Activated CD4-positive, alpha-beta memory T cell treated with anti-CD3 and anti-CD28 coated beads for 36 hours (primary cell): ENCODE results near the gene CCNB1. TPM values are rescaled to one million over a fixed set of nuclear protein-coding genes. Genes with fewer than 3 reads are reported as not detected.
"Not testable (repeated sequence)": the region's sequence is repeated elsewhere in the genome, so short reads cannot be mapped to it uniquely, and the experiment has no call there.

ENCODE experiments used
- CTCF ChIA-PET: fragments of 350-600 bp; sonication (Branson Sonifier 250); formaldehyde crosslinking; loops from one replicate; lab custom pipeline; 2021; ENCODE audit warnings: antibody characterized with exemption, inconsistent platforms; lab: Charles Lee
- POLR2A ChIA-PET: fragments of 350-600 bp; sonication (Branson Sonifier 250); formaldehyde crosslinking; loops from one replicate; lab custom pipeline; 2021; ENCODE audit warnings: antibody characterized with exemption; lab: Charles Lee
- DNase-seq: peaks from one replicate; pipeline ENCODE4 v3.0.0-alpha.2; 2020
- H3K27ac Mint-ChIP-seq: one replicate; pipeline ENCODE4 v1.8.0; 2021; ENCODE audit warnings: mixed read lengths
- H3K27me3 Mint-ChIP-seq: one replicate; pipeline ENCODE4 v1.8.0; 2021; ENCODE audit warnings: mixed read lengths
- H3K36me3 Mint-ChIP-seq: one replicate; pipeline ENCODE4 v1.8.0; 2021; ENCODE audit warnings: mixed read lengths
- H3K4me1 Mint-ChIP-seq: one replicate; pipeline ENCODE4 v1.8.0; 2021; ENCODE audit warnings: low read depth, mixed read lengths
- H3K4me3 Mint-ChIP-seq: one replicate; pipeline ENCODE4 v1.8.0; 2021; ENCODE audit warnings: mild to moderate bottlenecking, mixed read lengths
- H3K9me3 Mint-ChIP-seq: one replicate; pipeline ENCODE4 v1.8.0; 2021; ENCODE audit warnings: mixed read lengths
- intact Hi-C: fragments of 100-400 bp; cut with micrococcal nuclease; formaldehyde crosslinking; loops from one replicate; pipeline ENCODE4 v1.15.1; 2023
- total RNA-seq, 2 experiments: library from RNA; stranded (reverse); gene quantifications; one replicate each; pipeline ENCODE4 v1.2.3, GENCODE V29; 2021

CCNB1 gene
- total RNA-seq, 2 experiments from 2014 or later: 178 to 189 TPM

DNA sequence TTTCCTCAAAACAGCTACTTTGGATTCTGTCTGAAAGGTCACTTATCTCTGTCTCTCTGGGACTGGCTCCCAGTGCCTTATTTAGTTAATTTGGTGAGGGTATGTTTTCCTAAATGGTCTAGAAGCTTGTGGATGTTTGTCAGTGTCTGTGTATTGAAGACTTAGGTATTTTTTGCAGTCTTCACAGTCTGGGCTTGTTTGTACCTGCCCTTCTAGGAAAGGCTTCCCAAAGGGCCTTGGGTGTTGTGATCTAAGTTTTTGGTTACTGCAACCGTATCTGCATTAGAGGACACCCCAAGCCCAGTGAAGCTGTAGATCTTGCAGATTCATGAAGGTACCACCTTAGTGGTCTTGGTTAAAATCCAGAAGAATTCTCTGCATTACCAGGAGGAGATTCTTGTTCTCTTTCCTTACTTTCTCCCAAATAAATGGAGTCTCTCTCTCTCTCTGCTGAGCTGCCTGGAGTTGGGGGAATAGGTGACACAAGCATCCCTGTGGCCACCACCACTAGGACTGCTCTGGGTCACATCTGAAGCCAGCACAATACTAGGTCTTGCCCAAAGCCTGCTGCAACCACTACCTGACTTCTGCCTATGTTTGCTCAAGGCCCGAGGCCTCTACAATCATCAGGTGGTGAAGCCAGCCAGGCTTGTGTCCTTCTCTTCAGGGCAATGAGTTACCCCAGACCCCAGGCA is 17.8 kb upstream of the CCNB1 start:
- H3K27me3 Mint-ChIP-seq: no peaks in the 10 kb centered on the region
- ChIA-PET POLR2A (no interaction called here), CTCF (no interaction called here)
- H3K27ac Mint-ChIP-seq: no peak overlapping the region
- H3K36me3 Mint-ChIP-seq: no peaks in the 10 kb centered on the region
- H3K9me3 Mint-ChIP-seq: no peaks in the 10 kb centered on the region
- intact Hi-C loops: no loop called here
- DNase-seq: no peak
- no peak overlapping the region for H3K4me3 Mint-ChIP-seq
- H3K4me1 Mint-ChIP-seq: no peaks in the 10 kb centered on the region

- Mint-ChIP-seq H3K36me3 (no peaks in the 10 kb centered on the region), H3K27ac (no peak overlapping the region), H3K9me3 (no peaks in the 10 kb centered on the region), H3K4me1 (no peaks in the 10 kb centered on the region), H3K4me3 (no peak overlapping the region), H3K27me3 (no peaks in the 10 kb centered on the region)
- ChIA-PET CTCF (no interaction called here), POLR2A (no interaction called here)
- intact Hi-C loops: no loop called here
- no peak for DNase-seq
Observed at GRCh38 chr5:69149676-69150010, 17.3 kb upstream of the CCNB1 start.

- CTCF ChIA-PET: interaction anchor here (1.1 kb wide), 1 partner anchor 180 kb away, joined by 3 read pairs; the partner anchor contains the start of gene CCDC125
- no peak for DNase-seq
- H3K27ac Mint-ChIP-seq: no peak overlapping the region
Observed at GRCh38 chr5:69152731-69153130, 14.2 kb upstream of the CCNB1 start.

GRCh38 chr5:69156456-69156855 is 10.5 kb upstream of the CCNB1 start:
- no peaks in the 10 kb centered on the region for H3K27me3 Mint-ChIP-seq
- H3K9me3 Mint-ChIP-seq: no peaks in the 10 kb centered on the region
- no peak for DNase-seq
- no peaks in the 10 kb centered on the region for H3K4me1 Mint-ChIP-seq
- no peaks in the 10 kb centered on the region for H3K36me3 Mint-ChIP-seq
- no peak overlapping the region for H3K27ac Mint-ChIP-seq
- H3K4me3 Mint-ChIP-seq: no peak overlapping the region
- intact Hi-C loops: no loop called here
- ChIA-PET POLR2A (no interaction called here), CTCF (no interaction called here)

More at GRCh38 chr5:69152731-69153130, 14.2 kb upstream of the CCNB1 start:
- intact Hi-C loops: no loop called here
- no peaks in the 10 kb centered on the region for H3K9me3 Mint-ChIP-seq
- POLR2A ChIA-PET: no interaction called here
- H3K27me3 Mint-ChIP-seq: no peaks in the 10 kb centered on the region
- H3K4me3 Mint-ChIP-seq: no peak overlapping the region
- H3K36me3 Mint-ChIP-seq: no peaks in the 10 kb centered on the region
- no peaks in the 10 kb centered on the region for H3K4me1 Mint-ChIP-seq

- H3K4me3 Mint-ChIP-seq: no peak overlapping the region
- H3K27ac Mint-ChIP-seq: no peak overlapping the region
- no peaks in the 10 kb centered on the region for H3K27me3 Mint-ChIP-seq
- no peaks in the 10 kb centered on the region for H3K36me3 Mint-ChIP-seq
- intact Hi-C loops: no loop called here
- ChIA-PET CTCF (no interaction called here), POLR2A (no interaction called here)
- H3K9me3 Mint-ChIP-seq: no peaks in the 10 kb centered on the region
- no peak for DNase-seq
- no peaks in the 10 kb centered on the region for H3K4me1 Mint-ChIP-seq
Observed at GRCh38 chr5:69158039-69158438, 8.9 kb upstream of the CCNB1 start.

DNA sequence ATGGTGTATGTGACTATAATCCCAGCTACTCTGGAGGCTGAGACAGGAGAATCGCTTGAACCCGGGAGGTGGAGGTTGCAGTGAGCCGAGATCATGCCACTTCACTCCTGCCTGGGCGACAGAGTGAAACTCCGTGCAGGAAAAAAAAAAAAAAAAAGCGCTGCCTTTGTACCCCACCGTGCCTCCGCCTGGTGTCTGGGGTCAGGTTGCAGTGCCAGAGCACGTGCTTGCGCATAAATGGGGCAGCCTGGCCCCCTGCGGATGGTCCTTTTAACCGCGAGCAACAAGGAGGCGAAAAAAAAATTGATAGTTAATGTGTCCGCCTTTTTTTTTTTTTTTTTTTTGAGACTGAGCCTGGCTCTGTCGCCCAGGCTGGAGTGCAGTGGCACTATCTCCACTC is 6.3 kb upstream of the CCNB1 start:
- Mint-ChIP-seq H3K4me1 (peaks cover under 1% of the 10 kb centered on the region), H3K36me3 (no peaks in the 10 kb centered on the region), H3K4me3 (no peak overlapping the region), H3K9me3 (no peaks in the 10 kb centered on the region), H3K27ac (no peak overlapping the region), H3K27me3 (no peaks in the 10 kb centered on the region)
- intact Hi-C loops: loop anchor here (10.0 kb wide), 1 partner anchor 116 kb away; no protein-coding TSS in a partner anchor
- ChIA-PET CTCF (no interaction called here), POLR2A (no interaction called here)
- DNase-seq: no peak

DNA sequence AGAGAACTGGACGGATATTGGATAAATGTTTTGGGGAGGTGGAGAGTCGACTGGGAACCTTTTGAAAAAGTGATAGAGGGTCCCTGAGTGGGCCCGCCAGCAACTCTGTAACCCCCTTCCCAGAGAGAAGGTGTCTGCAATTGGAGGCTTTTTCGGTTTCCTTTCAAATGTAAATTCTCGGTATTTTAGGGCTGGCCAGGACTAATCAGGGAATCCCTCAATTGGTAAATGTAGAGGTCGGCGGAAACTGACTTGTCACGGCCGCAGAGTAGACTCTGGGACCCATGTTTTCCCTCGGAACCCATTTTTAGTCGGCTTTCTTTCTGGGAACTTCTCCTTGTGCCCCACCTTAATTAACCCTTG is 524 bp downstream of the CCNB1 start:
- Mint-ChIP-seq H3K9me3 (no peaks in the 10 kb centered on the region), H3K36me3 (peaks cover 30% of the 10 kb centered on the region), H3K4me3 (peak overlapping the region; percentile 92), H3K4me1 (peaks cover 28% of the 10 kb centered on the region), H3K27me3 (no peaks in the 10 kb centered on the region), H3K27ac (peak overlapping the region; percentile 78)
- no peak for DNase-seq
- ChIA-PET POLR2A (interaction anchor here (0.6 to 1.9 kb wide), 3 partner anchors 10 to 74 kb away, joined by 3 to 9 read pairs (median 5); partner anchors contain the start of gene SLC30A5), CTCF (interaction anchor here (2.4 kb wide), 1 partner anchor 74 kb away, joined by 11 read pairs; the partner anchor contains the start of gene SLC30A5)
- intact Hi-C loops: loop anchor here (1.0 to 10.0 kb wide), 5 partner anchors 22 to 202 kb away; partner anchors contain the start of genes AK6, CDK7, CENPH and RAD17

DNA sequence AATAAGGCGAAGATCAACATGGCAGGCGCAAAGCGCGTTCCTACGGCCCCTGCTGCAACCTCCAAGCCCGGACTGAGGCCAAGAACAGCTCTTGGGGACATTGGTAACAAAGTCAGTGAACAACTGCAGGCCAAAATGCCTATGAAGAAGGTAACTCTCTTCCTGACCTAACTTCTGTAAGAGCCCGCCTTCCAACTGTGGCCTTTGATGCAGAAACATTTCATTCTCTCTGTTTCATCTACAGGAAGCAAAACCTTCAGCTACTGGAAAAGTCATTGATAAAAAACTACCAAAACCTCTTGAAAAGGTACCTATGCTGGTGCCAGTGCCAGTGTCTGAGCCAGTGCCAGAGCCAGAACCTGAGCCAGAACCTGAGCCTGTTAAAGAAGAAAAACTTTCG is 979 bp downstream of the CCNB1 start:
- POLR2A ChIA-PET: interaction anchor here (1.5 to 1.9 kb wide), 2 partner anchors 21 to 74 kb away, joined by 6 to 9 read pairs; partner anchors contain the start of genes CENPH and SLC30A5
- H3K4me1 Mint-ChIP-seq: peaks cover 28% of the 10 kb centered on the region
- no peak for DNase-seq
- CTCF ChIA-PET: interaction anchor here (2.4 kb wide), 1 partner anchor 74 kb away, joined by 11 read pairs; the partner anchor contains the start of gene SLC30A5
- H3K9me3 Mint-ChIP-seq: no peaks in the 10 kb centered on the region
- intact Hi-C loops: loop anchor here (1.0 to 10.0 kb wide), 5 partner anchors 21 to 201 kb away; partner anchors contain the start of genes AK6, CDK7, CENPH and RAD17
- peak overlapping the region; percentile 78 for H3K27ac Mint-ChIP-seq
- peaks cover 33% of the 10 kb centered on the region for H3K36me3 Mint-ChIP-seq
- no peaks in the 10 kb centered on the region for H3K27me3 Mint-ChIP-seq
- peak overlapping the region; percentile 92 for H3K4me3 Mint-ChIP-seq

DNA sequence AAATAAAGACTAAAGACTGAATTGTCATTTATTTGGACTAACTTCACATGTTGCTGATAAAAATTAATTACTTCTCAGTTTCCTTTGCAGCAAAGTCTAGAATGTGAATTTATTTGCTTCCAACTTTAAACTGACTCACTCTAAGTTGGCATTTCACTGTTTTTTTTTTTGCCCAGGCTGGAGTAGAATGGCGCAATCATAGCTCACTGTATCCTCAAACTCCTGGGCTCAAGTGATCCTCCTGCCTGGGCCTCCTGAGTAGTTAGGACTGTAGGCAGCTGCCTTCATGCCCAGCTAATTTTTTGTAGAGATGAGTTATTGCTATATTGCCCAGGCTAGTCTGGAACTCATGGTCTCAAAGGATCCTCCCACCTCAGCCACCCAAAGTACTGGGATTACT is 3.5 kb downstream of the CCNB1 start:
- POLR2A ChIA-PET: interaction anchor here (0.6 kb wide), 1 partner anchor 64 kb away, joined by 3 read pairs; the partner anchor contains the start of gene CDK7
- DNase-seq: no peak
- no peak overlapping the region for H3K4me3 Mint-ChIP-seq
- CTCF ChIA-PET: no interaction called here
- H3K27ac Mint-ChIP-seq: no peak overlapping the region
- H3K9me3 Mint-ChIP-seq: no peaks in the 10 kb centered on the region
- H3K27me3 Mint-ChIP-seq: no peaks in the 10 kb centered on the region
- H3K36me3 Mint-ChIP-seq: peaks cover 55% of the 10 kb centered on the region
- intact Hi-C loops: no loop called here
- H3K4me1 Mint-ChIP-seq: peaks cover 28% of the 10 kb centered on the region

GRCh38 chr5:69170969-69171368 is 4.0 kb downstream of the CCNB1 start:
- CTCF ChIA-PET: no interaction called here
- POLR2A ChIA-PET: interaction anchor here (0.6 kb wide), 1 partner anchor 64 kb away, joined by 3 read pairs; the partner anchor contains the start of gene CDK7
- no peak overlapping the region for H3K27ac Mint-ChIP-seq
- no peak for DNase-seq
- peaks cover 59% of the 10 kb centered on the region for H3K36me3 Mint-ChIP-seq
- peaks cover 27% of the 10 kb centered on the region for H3K4me1 Mint-ChIP-seq
- H3K27me3 Mint-ChIP-seq: no peaks in the 10 kb centered on the region
- intact Hi-C loops: no loop called here
- no peaks in the 10 kb centered on the region for H3K9me3 Mint-ChIP-seq
- no peak overlapping the region for H3K4me3 Mint-ChIP-seq

GRCh38 chr5:69181659-69182293 is 14.8 kb downstream of the CCNB1 start:
- H3K4me3 Mint-ChIP-seq, H3K27ac Mint-ChIP-seq, DNase-seq, intact Hi-C loops, H3K9me3 Mint-ChIP-seq, H3K27me3 Mint-ChIP-seq, H3K4me1 Mint-ChIP-seq, POLR2A ChIA-PET, CTCF ChIA-PET: not testable (repeated sequence)
- H3K36me3 Mint-ChIP-seq: peaks cover 11% of the 10 kb centered on the region

DNA sequence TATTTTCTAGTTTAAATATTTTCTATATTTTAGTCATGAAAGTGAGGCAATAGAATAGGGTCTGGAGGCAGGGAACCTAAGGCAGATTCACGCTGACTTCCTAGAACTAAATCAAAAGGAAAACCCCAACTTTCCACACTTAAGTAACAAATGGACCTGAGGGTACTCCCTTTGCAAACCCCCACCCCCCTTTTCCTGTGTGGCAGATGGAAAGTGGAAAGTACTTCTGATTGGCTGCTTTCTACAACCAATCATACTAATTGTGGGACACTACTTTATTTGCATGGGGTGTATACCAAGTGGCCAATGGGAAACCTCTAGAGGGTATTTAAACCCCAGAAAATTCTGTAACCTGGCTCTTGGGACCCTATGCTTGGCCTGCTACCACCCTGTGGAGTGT is 17.7 kb downstream of the CCNB1 start:
- Mint-ChIP-seq H3K9me3 (no peaks in the 10 kb centered on the region), H3K4me1 (no peaks in the 10 kb centered on the region), H3K27ac (no peak overlapping the region), H3K27me3 (no peaks in the 10 kb centered on the region), H3K4me3 (no peak overlapping the region), H3K36me3 (no peaks in the 10 kb centered on the region)
- POLR2A ChIA-PET: no interaction called here
- CTCF ChIA-PET: no interaction called here
- intact Hi-C loops: no loop called here
- no peak for DNase-seq
